ENCODE measurements around the gene FAM43B. TPM values are rescaled to one million over a fixed set of nuclear protein-coding genes. Genes with fewer than 3 reads are reported as not detected.
A peak's percentile ranks its signal among the peaks of the same experiment; 100 is the strongest.

FAM43B gene
- total RNA-seq, 6 donors from 2014 or later, result 0.23 to 1.2 (median 0.30) TPM; not detected in 3

DNA sequence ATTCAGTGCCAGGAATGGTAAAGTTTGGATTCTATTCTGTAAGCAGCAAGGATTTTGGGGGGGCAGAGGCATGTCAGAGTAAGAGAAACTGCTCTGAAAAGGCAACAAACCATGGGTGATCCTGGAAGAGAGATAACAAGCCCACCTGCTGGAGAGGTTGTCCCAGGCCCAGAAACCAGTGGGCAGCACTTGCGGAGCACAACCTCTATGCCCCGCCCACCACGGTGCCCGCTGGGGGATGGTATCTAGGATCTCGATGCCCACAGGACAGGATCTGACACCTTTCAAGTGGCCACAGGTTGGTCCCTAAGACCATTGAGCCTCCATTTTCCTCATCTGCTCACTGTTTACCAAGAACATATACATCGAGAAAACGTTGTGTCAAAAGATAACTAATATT lies 24.2 kb upstream of the FAM43B start:
- H3K9me3 ChIP-seq, result no peaks in the 10 kb centered on the region
- H3K27me3 ChIP-seq, result no peaks in the 10 kb centered on the region
- 63% methylated on average over 7 of the region's 7 CpGs for WGBS, 2 donors
- ATAC-seq (ENCODE audit: low FRiP score in 2 of 2) (no peak), DNase-seq (peak in 1 of 2 donors; percentile 35)
- H3K36me3 ChIP-seq, result no peaks in the 10 kb centered on the region
- no peak for TF ChIP-seq POLR2AphosphoS5 (IDR thresholded peaks at IDR 0.05)
- no peak for TF ChIP-seq POLR2A (IDR thresholded peaks at IDR 0.05)
- TF ChIP-seq EP300 (IDR thresholded peaks at IDR 0.05), result no peak
- TF ChIP-seq, protein P1, sequence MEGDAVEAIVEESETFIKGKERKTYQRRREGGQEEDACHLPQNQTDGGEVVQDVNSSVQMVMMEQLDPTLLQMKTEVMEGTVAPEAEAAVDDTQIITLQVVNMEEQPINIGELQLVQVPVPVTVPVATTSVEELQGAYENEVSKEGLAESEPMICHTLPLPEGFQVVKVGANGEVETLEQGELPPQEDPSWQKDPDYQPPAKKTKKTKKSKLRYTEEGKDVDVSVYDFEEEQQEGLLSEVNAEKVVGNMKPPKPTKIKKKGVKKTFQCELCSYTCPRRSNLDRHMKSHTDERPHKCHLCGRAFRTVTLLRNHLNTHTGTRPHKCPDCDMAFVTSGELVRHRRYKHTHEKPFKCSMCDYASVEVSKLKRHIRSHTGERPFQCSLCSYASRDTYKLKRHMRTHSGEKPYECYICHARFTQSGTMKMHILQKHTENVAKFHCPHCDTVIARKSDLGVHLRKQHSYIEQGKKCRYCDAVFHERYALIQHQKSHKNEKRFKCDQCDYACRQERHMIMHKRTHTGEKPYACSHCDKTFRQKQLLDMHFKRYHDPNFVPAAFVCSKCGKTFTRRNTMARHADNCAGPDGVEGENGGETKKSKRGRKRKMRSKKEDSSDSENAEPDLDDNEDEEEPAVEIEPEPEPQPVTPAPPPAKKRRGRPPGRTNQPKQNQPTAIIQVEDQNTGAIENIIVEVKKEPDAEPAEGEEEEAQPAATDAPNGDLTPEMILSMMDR (IDR thresholded peaks at IDR 0.05), result no peak
- no peak overlapping the region for H3K4me3 ChIP-seq
- no peaks in the 10 kb centered on the region for H3K4me1 ChIP-seq
- no peak overlapping the region for H3K27ac ChIP-seq

DNA sequence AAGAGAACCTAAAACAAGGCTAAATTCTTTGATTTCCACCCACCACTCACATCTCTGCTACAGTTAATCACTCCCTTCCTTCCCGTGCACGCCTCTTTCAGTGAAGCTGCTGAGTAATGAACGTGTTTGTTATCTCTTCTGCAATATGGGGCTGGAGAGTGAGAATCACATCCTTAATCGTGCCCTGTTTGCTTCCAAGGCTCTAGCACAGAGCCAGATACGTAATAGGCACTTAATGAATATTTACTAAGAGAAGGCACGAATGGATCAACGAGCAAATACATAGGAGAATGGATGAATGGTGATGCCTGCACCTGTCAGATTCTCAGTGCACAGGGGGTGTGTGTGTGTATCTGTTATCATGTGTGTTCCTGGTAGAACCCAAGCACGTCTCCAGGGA lies 22.1 kb upstream of the FAM43B start:
- ATAC-seq (ENCODE audit: low FRiP score in 2 of 2), result no peak
- Histone ChIP-seq H3K9me3 (no peaks in the 10 kb centered on the region), H3K36me3 (no peaks in the 10 kb centered on the region), H3K4me3 (no peak overlapping the region), H3K27ac (no peak overlapping the region), H3K27me3 (no peaks in the 10 kb centered on the region), H3K4me1 (no peaks in the 10 kb centered on the region)
- TF ChIP-seq, protein P1 (IDR thresholded peaks at IDR 0.05), result no peak
- TF ChIP-seq POLR2AphosphoS5 (IDR thresholded peaks at IDR 0.05) (no peak), EP300 (IDR thresholded peaks at IDR 0.05) (no peak), POLR2A (IDR thresholded peaks at IDR 0.05) (no peak)
- no peak for DNase-seq
- WGBS, 2 donors, result 23% methylated on average over 8 of the region's 8 CpGs

DNA sequence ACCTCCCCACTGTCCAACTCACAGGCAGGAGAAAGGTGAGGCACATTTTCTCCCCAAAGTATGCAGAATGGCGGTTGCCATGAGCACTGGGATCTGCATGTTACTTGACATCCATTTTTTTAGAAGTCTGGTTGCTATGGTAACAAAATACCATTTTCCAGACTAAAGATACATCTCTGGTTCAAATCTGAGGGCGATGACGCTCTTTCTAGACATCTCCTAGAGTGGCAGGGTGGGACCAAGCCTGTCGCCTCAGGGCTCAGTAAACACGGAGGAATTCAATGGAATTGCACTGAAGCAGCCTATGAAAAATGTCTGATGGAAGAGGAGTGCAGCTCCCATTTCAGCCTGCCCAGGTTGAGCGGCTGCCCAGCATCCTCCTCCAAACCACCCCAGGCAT lies 21.5 kb upstream of the FAM43B start:
- H3K4me1 ChIP-seq, result no peaks in the 10 kb centered on the region
- no peak for DNase-seq
- H3K27ac ChIP-seq, result no peak overlapping the region
- WGBS, 2 donors, result 53 to 69% methylated on average over 5 to 6 of the region's 6 CpGs
- H3K27me3 ChIP-seq, result no peaks in the 10 kb centered on the region
- no peaks in the 10 kb centered on the region for H3K9me3 ChIP-seq
- TF ChIP-seq POLR2A (IDR thresholded peaks at IDR 0.05) (no peak), EP300 (IDR thresholded peaks at IDR 0.05) (no peak), POLR2AphosphoS5 (IDR thresholded peaks at IDR 0.05) (no peak)
- TF ChIP-seq, protein P1 (IDR thresholded peaks at IDR 0.05), result no peak
- H3K36me3 ChIP-seq, result no peaks in the 10 kb centered on the region
- no peak overlapping the region for H3K4me3 ChIP-seq
- ATAC-seq (ENCODE audit: low FRiP score in 2 of 2), result no peak

DNA sequence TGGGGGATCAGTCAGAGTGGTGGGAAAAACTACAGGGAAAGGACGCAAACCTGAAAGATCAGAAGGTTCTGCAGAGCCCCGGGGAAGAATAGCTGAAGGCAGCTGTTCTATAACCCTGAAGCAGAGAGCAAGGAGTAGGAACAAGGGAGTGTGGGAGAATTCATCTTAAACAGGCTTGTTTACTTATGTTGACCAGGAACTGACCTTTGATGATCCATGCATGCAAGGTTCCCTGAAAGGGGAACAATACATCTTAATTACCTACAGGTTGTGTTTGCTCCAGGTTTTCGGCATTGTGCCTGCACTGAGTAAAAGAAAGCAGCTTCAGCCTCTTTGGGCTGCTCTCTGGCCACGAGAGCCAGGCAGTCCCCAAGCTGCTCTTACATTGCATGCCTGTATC lies 18.7 kb upstream of the FAM43B start:
- WGBS, 2 donors, result 45 to 49% methylated on average over 4 of the region's 4 CpGs
- TF ChIP-seq POLR2AphosphoS5 (IDR thresholded peaks at IDR 0.05) (no peak), EP300 (IDR thresholded peaks at IDR 0.05) (no peak), POLR2A (IDR thresholded peaks at IDR 0.05) (no peak)
- TF ChIP-seq, protein P1 (IDR thresholded peaks at IDR 0.05), result no peak
- Histone ChIP-seq H3K4me1 (no peaks in the 10 kb centered on the region), H3K9me3 (no peaks in the 10 kb centered on the region), H3K36me3 (no peaks in the 10 kb centered on the region), H3K27me3 (no peaks in the 10 kb centered on the region), H3K27ac (no peak overlapping the region), H3K4me3 (no peak overlapping the region)
- DNase-seq (no peak), ATAC-seq (ENCODE audit: low FRiP score in 2 of 2) (no peak)

DNA sequence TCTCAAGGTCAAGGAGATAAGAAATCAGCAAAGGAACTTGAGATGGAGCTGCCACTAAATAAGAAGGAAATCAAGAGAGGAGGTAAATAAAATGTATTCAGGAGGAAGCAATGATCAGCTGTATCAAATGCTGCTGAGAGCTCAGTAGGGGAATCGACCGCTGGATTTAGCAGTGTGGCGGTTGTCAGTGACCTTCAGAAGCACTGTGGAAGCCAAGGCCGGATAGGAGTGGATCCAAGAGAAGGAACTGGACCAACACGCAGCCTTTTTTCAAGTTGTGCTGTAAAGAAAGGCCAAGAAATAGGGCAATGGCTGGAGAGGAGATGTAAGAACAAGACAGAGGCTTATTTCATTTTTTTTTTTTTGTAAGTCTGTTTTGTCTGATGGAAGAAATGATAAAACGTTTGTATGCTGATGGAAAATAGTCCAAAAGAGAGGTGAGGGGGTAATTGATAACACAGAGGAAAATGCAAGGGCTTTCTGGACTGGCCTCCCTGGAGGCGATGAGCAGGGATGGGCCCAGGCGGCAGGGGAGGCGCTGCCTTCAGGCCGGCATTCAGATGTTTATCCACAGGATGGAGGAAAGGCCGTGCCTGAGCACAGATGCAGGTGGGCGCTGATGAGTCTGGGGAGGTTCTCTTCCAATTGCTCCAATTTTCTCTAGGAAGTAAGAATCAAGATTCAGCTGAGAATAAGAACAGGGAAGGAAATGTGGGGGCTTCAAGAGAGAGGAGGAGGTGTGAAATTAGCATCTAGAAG lies 17.5 kb upstream of the FAM43B start:
- H3K36me3 ChIP-seq, result no peaks in the 10 kb centered on the region
- WGBS, 2 donors, result 53 to 60% methylated on average over 12 of the region's 12 CpGs
- peak in 1 of 2 donors; percentile 30 for DNase-seq
- no peak overlapping the region for H3K27ac ChIP-seq
- H3K4me1 ChIP-seq, result no peaks in the 10 kb centered on the region
- TF ChIP-seq, protein P1 (IDR thresholded peaks at IDR 0.05), result no peak
- no peak for TF ChIP-seq POLR2AphosphoS5 (IDR thresholded peaks at IDR 0.05)
- TF ChIP-seq EP300 (IDR thresholded peaks at IDR 0.05), result no peak
- TF ChIP-seq POLR2A (IDR thresholded peaks at IDR 0.05), result no peak
- H3K4me3 ChIP-seq, result no peak overlapping the region
- no peak for ATAC-seq (ENCODE audit: low FRiP score in 2 of 2)
- no peaks in the 10 kb centered on the region for H3K9me3 ChIP-seq
- H3K27me3 ChIP-seq, result no peaks in the 10 kb centered on the region

All from upper lobe of left lung (tissue), 6 donors.